Astrocyte (in vitro differentiated cells and primary cell): ENCODE data around the gene ZFPM1.

Experiments
- EZH2 ChIP-seq: IDR thresholded peaks from 2 replicates; pipeline ENCODE4 v1.6.1; 2012; ENCODE audit warnings: mild to moderate bottlenecking, low read length, inconsistent platforms; ENCODE audit not compliant: insufficient read depth
- TF ChIP-seq, protein P1 (sequence below): IDR thresholded peaks from 2 replicates; pipeline ENCODE4 v1.5.1; 2011; ENCODE audit warnings: low read depth, mild to moderate bottlenecking, inconsistent platforms, low read length, moderate library complexity; ENCODE audit not compliant: insufficient read depth

- TF ChIP-seq, protein P1, sequence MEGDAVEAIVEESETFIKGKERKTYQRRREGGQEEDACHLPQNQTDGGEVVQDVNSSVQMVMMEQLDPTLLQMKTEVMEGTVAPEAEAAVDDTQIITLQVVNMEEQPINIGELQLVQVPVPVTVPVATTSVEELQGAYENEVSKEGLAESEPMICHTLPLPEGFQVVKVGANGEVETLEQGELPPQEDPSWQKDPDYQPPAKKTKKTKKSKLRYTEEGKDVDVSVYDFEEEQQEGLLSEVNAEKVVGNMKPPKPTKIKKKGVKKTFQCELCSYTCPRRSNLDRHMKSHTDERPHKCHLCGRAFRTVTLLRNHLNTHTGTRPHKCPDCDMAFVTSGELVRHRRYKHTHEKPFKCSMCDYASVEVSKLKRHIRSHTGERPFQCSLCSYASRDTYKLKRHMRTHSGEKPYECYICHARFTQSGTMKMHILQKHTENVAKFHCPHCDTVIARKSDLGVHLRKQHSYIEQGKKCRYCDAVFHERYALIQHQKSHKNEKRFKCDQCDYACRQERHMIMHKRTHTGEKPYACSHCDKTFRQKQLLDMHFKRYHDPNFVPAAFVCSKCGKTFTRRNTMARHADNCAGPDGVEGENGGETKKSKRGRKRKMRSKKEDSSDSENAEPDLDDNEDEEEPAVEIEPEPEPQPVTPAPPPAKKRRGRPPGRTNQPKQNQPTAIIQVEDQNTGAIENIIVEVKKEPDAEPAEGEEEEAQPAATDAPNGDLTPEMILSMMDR, result no peak
- TF ChIP-seq EZH2, result no peak
These were observed 81.0 kb downstream of the ZFPM1 start for GRCh38 chr16:88533932-88534637.
